Measurements from ENCODE around the gene TP53BP2. TPM values are rescaled to one million over a fixed set of nuclear protein-coding genes. Genes with fewer than 3 reads are reported as not detected.
"Not testable (repeated sequence)": the region's sequence is repeated elsewhere in the genome, so short reads cannot be mapped to it uniquely, and the experiment has no call there.

Gene TP53BP2
- total RNA-seq, 1 donor from 2014 or later: 162 TPM

GRCh38 chr1:223843934-223844786, 1.6 kb downstream of the TP53BP2 start:
- Histone ChIP-seq H3K4me1 (peaks cover 2 to 30% of the 10 kb centered on the region in 2 donors), H3K27ac (peak overlapping the region; percentile 100), H3K9me3 (no peaks in the 10 kb centered on the region), H3K27me3 (no peaks in the 10 kb centered on the region), H3K4me3 (peak overlapping the region; percentile 93 to 95), H3K36me3 (no peaks in the 10 kb centered on the region)
- no peak for DNase-seq (ENCODE audit: low spot score in 2 of 2)
- intact Hi-C loops (cut with DNase I): loop anchor here (10.0 kb wide), 2 partner anchors 151 to 1029 kb away; partner anchors contain the start of gene DISP1
- TF ChIP-seq, protein P1, sequence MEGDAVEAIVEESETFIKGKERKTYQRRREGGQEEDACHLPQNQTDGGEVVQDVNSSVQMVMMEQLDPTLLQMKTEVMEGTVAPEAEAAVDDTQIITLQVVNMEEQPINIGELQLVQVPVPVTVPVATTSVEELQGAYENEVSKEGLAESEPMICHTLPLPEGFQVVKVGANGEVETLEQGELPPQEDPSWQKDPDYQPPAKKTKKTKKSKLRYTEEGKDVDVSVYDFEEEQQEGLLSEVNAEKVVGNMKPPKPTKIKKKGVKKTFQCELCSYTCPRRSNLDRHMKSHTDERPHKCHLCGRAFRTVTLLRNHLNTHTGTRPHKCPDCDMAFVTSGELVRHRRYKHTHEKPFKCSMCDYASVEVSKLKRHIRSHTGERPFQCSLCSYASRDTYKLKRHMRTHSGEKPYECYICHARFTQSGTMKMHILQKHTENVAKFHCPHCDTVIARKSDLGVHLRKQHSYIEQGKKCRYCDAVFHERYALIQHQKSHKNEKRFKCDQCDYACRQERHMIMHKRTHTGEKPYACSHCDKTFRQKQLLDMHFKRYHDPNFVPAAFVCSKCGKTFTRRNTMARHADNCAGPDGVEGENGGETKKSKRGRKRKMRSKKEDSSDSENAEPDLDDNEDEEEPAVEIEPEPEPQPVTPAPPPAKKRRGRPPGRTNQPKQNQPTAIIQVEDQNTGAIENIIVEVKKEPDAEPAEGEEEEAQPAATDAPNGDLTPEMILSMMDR (IDR thresholded peaks at IDR 0.05): no peak

GRCh38 chr1:223842784-223843183, 3.0 kb downstream of the TP53BP2 start:
- Histone ChIP-seq H3K36me3 (no peaks in the 10 kb centered on the region), H3K4me1 (peaks cover 7 to 36% of the 10 kb centered on the region in 2 donors), H3K27me3 (no peaks in the 10 kb centered on the region), H3K27ac (peak overlapping the region in 1 of 2 donors; percentile 100), H3K4me3 (peak overlapping the region; percentile 93 to 95), H3K9me3 (no peaks in the 10 kb centered on the region)
- no peak for DNase-seq (ENCODE audit: low spot score in 2 of 2)
- intact Hi-C loops (cut with DNase I): loop anchor here (10.0 kb wide), 2 partner anchors 152 to 1028 kb away; partner anchors contain the start of gene DISP1
- TF ChIP-seq, protein P1 (IDR thresholded peaks at IDR 0.05): no peak

DNA sequence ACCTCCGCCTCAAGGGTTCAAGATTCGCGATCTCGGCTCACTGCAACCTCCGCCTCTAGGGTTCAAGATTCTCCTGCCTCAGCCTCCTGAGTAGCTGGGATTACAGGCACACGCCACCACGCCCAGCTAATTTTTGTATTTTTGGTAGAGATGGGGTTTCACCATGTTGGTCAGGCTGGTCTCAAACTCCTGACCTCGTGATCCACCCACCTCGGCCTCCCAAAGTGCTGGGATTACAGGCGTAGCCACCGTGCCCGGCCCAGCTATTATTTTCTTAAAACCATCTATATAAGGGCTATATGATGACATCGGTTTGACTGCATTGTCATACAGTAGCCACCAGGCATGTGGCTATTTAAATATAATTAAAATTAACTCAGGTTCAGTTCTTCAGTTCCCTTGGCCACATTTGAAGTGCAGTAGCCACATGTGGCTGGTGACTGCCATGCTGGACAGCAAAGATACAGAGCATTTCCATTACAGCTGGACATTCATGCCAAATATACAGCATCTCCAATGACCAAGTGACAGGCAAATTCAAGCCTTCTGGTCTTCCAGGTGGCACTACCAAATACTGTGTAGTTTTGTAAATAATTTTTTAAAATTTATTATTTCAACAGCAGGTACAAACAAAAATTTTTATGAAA, 3.6 kb downstream of the TP53BP2 start:
- H3K36me3 ChIP-seq; H3K9me3 ChIP-seq; H3K27me3 ChIP-seq; DNase-seq (ENCODE audit: low spot score in 2 of 2): not testable (repeated sequence)
- Histone ChIP-seq H3K27ac (peak overlapping the region in 1 of 2 donors; percentile 100), H3K4me3 (peak overlapping the region in 1 of 2 donors; percentile 95), H3K4me1 (peaks cover 9 to 34% of the 10 kb centered on the region in 2 donors)
- intact Hi-C loops (cut with DNase I): loop anchor here (10.0 kb wide), 2 partner anchors 153 to 1027 kb away; partner anchors contain the start of gene DISP1
- TF ChIP-seq, protein P1 (IDR thresholded peaks at IDR 0.05): peak in 1 of 3 experiments; percentile 7

- TF ChIP-seq, protein P1 (IDR thresholded peaks at IDR 0.05): no peak
- intact Hi-C loops (cut with DNase I): loop anchor here (10.0 kb wide), 2 partner anchors 155 to 1025 kb away; partner anchors contain the start of gene DISP1
Observed at GRCh38 chr1:223840254-223840653, 5.5 kb downstream of the TP53BP2 start.

DNA sequence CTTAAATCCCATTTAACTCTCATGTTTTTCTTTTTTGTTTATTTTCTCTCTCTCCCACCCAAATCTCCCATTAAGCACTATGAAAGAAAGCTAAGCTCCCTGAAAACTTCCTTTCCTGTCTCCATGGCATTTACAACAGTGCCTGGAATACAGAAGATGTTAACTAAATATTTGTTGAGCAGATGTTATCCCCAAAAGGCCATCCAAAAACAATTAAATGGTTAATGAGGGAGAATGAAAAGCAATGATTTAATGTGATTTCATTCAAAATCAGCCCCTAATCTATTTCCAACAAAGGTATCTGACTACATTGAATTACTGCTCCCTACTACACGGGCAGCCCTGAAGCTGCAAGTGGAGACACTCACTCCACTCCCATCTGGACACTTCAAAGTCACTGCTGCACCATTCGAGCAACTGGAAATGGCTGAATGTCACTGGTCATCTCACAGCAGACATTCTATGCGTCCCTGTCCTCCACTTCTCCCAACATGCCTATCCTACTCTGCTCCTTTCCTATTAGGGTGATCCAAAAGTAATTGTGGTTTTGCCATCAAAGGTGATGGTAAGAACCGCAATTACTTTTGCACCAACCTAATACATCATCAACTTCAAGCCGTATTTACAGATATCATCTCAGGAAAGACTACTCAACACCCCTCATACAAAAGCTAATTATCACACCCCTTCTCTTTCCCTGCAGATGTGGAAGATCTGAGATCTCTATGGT, 7.5 kb downstream of the TP53BP2 start:
- TF ChIP-seq, protein P1 (IDR thresholded peaks at IDR 0.05): no peak
- H3K36me3 ChIP-seq: no peaks in the 10 kb centered on the region
- H3K27ac ChIP-seq: peak overlapping the region; percentile 71 to 76
- no peak for DNase-seq (ENCODE audit: low spot score in 2 of 2)
- intact Hi-C loops (cut with DNase I): no loop called here
- H3K4me1 ChIP-seq: peaks cover 23 to 58% of the 10 kb centered on the region in 2 donors
- H3K4me3 ChIP-seq: no peak overlapping the region
- H3K27me3 ChIP-seq: no peaks in the 10 kb centered on the region
- H3K9me3 ChIP-seq: no peaks in the 10 kb centered on the region

More at GRCh38 chr1:223840254-223840653, 5.5 kb downstream of the TP53BP2 start:
- no peaks in the 10 kb centered on the region for H3K36me3 ChIP-seq
- no peaks in the 10 kb centered on the region for H3K27me3 ChIP-seq
- H3K4me3 ChIP-seq: peak overlapping the region in 1 of 2 donors; percentile 95
- no peak for DNase-seq (ENCODE audit: low spot score in 2 of 2)
- peaks cover 18 to 45% of the 10 kb centered on the region in 2 donors for H3K4me1 ChIP-seq
- H3K27ac ChIP-seq: peak overlapping the region; percentile 49 to 100
- H3K9me3 ChIP-seq: no peaks in the 10 kb centered on the region
